Hematopoietic multipotent progenitor cell treated with erythropoietin and hydrocortisone succinate and interleukin-3 and kit ligand, for 4 days (in vitro differentiated cells): ENCODE results near the gene C3orf33.
"Not testable (repeated sequence)": the region's sequence is repeated elsewhere in the genome, so short reads cannot be mapped to it uniquely, and the experiment has no call there.

Experiments
- DNase-seq: peaks from one replicate; pipeline ENCODE4 v3.0.0-alpha.2; 2015

The C3orf33 gene, protein sequence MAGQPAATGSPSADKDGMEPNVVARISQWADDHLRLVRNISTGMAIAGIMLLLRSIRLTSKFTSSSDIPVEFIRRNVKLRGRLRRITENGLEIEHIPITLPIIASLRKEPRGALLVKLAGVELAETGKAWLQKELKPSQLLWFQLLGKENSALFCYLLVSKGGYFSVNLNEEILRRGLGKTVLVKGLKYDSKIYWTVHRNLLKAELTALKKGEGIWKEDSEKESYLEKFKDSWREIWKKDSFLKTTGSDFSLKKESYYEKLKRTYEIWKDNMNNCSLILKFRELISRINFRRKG

DNA sequence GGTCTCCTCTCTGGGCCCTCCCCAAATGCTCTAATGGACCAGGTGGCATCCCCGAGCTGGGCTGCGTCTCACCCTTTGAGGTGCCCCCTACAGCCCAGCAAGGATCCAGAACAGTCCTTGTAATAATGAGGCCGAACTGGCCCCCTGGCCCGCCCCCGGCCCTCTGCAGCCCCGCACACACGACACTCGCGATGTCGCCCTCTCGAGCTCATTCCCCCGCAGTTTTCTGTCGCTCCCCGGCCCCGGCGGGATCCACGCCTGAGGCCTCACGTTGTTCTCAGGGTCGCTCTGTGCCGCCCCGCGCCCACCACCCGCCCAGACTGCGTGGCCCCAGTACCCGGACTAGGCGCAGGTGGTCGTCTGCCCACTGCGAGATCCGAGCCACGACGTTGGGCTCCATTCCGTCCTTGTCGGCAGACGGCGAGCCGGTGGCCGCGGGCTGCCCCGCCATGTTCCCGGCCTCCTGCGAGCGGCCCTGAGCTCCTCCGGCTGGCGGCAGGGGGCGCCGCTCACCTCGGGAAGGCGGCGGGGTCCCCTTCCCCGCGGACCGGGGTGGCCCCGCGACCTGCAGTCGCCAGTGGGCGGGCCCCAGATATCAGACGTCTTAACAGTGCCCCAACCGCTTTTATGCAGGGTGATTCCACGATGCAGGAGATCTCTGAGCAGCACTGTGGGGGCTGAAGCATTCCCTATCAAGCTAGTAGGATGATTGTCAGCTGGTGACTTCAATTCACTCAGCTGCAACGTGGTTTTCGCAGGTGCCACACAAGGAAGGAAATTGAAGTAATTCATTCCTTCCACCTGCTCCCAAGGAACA lies at the start of gene C3orf33:
TSS of gene C3orf33 (minus strand) at position 477 of the 817 bp plus-strand sequence. CDS start at position 451, 26 bp downstream.
- peak; percentile 92 for DNase-seq

DNA sequence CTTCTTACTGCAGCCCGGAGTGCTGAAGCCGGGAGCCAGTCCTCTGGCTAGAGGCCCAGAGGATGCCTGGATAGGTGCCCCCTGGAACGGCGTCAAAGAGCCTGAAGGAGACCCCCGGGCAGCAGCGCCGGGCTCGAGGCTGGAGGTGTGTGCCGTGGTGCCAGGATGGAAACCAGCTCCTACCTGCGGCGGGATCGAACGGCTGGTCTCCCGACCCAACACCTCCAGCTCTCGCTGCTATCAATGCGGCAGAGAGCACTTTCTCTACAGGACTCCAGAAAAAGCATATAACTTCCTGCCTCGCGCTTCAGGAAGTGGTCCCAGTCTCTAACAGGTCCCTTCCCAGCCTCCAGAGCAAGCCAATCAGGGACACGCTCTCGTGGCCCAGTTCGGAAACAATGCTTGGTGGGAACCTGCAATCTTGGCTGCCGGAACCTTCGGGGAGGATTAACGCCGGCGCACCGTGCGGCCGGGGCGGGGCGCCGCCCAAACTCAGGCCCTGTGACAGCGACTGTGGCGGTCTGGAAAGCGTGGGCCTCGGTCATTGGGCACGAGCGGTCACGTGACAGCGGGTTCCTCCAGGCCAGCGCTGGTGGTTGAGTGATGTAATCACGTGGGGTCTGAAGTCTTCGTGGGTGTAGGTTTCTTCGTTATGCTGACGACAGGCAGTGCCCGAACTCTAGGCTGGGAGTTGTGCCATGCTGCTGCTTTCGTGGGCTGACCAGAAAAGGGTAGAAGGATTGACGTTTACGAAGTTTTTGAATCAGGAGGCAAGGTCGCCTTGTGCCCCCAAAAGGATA lies 48.3 kb upstream of the C3orf33 start, which contains the start of gene SLC33A1:
TSS of gene SLC33A1 (minus strand) at position 287 of the 800 bp plus-strand sequence. CDS start 430 bp downstream, outside the sequence.
- DNase-seq: peak; percentile 100

DNA sequence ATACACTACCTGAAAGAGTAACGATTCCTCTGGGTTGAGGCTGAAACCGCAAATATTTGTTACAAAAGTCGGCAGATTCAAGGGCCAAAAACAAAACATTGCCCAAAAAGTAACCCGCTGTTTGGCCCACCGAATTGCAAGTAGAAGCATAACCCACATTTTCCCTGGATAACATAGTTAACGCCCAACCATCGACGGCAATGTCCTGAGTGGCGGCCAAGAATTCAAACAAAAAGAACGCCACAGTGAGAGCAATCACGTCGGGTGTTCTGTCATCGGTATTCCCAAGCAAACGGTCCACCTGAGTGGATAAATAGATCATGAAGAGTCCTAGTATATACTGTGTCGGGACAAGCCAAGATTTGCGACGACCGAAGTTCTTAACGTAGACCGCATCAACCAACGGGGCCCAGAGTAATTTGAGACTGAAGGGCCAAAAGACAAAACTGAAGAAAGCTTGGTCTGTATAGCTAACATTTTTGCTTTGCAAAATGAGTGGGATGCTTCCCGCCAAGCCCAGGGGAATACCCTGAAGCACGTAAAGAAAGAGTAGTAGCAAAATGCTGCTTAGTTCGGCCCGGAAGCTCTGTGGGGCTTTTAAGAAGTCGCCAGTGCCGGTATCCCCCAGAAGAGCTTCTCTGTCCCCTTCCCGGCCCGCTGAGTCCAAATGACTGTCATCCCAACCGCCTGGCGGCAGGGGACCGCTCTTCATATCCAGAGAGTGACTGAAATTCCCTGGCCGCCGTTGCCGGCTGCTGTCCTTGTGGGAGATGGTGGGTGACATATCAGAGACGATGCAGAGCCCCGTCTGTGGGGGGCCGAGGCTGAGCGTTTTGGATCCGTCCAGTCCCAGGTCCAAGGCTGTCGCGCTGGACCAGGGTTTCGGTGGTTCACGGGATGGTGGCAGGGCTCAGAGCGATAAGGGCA lies 47.4 kb upstream of the C3orf33 start:
- DNase-seq: peak; percentile 48

DNA sequence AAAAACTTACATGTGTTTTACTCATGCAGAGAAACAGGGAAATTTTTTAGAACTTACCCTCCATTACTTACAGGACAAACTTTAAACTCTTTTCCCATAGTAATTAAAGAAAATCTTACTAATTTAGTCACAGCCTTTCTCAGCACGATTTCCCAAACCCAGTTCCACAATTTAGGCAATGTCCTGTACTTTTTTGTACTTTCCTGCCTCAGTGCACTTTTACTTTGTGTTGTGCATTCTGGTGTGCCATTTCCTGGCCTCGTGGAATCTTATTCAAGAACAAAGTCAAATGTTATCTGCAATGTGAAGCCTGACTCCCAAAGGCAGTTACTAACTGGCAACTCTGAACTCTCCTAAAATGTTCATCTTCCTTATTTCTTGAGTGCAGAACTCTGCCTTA lies 46.3 kb upstream of the C3orf33 start:
- no peak for DNase-seq

DNA sequence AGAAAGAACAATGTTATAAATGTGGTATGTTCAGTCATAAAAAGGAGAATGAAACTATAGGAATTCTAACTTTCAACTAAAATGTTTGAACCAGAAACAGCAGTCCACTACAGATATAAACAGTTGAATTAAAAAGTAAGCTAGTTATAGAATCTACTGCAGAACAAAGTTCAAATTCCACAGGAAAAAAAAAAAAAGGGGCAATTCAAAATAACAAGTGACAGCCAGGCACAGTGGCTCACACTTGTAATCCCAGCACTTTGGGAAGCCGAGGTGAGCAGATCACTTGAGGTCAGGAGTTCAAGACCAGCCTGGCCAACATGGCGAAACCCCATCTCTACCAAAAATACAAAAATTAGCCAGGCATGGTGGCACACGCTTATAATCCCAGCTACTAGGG lies 43.3 kb upstream of the C3orf33 start:
- DNase-seq: not testable (repeated sequence)

DNA sequence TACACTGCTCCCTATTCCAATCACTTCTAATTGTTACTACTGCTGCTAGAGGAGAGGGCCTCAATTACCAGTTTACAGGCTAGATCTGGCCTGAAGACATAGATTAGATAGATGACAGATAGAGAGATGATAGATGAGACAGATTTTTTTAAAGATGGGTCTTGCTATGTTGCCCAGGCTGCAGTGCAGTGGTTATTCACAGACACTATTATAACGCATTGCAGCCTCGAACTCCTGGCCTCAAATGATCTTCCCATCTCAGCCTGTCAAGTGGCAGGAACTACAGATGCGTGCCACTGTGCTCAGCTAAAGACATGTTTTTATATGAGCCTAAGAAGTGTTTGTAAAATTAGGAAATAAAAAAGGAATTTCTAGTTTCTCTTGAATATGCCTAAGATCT lies 41.9 kb upstream of the C3orf33 start:
- DNase-seq: no peak

DNA sequence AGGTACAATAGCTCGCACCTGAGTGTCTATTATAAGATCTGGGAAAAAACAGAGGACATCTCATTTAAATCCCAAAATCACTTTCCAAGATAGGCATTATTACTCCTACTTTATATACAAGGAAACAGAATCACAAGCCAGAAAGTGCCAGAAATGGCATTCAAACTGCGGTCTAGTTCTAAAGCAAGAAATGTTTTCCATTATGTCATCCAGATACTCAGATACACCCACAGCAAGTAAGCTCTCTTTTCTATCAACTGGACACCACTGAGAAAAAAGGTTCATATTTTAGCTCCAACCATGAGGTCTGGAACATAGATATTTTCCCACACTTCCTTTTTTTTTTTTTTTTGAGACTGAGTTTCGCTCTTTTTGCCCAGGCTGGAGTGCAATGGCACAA lies 40.0 kb upstream of the C3orf33 start:
- DNase-seq: no peak

DNA sequence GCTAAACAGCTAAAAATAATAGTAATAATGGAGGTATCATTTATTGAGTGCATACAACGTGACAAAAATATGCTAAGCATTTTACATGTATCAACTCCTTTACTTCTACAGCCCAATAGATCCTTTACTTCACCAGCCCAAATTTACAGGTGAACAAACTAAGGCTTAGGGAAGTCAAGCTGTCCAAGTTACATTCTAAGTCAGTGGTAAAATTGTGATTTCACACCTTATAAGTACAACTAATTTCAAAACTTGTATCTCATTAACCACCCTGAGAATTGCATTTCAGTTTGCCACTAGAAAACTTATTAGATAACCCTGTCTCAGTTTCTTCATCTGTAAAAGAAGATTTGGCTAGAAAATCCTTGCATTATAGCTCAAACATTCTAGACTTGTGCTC lies 37.5 kb upstream of the C3orf33 start:
- DNase-seq: no peak

DNA sequence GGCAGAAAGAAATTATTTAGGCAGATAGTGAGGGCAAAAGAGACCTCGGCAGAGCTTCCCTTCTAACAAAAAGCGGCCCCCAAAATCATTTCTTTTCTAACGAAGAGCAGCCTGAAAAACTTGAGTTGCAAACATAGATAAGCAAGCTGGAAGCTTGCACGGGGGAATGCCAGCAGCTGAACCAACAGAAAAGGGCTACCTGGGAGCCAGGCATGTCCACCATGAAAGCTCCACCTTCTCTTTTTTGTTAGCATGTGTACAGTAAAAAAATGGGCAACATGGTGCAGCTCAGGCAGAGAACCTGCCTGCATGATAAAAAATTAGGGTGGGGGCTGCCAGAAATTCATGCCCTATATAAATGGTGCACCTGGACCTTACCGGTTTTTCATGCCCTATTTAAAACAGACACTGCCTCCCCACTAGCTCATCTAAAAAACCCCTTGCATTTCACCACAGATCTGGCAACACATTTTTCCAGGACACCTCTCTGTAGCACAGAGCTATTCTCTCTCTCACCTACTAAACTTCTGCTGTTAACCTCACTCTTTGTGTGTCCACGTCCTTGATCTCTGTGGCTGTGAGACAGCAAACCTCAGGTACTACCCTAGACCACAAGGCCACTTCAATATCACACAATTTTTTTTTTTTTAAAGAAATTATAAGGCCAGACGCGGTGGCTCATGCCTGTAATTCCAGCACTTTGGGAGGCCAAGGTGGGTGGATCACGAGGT lies 29.4 kb upstream of the C3orf33 start:
- no peak for DNase-seq

DNA sequence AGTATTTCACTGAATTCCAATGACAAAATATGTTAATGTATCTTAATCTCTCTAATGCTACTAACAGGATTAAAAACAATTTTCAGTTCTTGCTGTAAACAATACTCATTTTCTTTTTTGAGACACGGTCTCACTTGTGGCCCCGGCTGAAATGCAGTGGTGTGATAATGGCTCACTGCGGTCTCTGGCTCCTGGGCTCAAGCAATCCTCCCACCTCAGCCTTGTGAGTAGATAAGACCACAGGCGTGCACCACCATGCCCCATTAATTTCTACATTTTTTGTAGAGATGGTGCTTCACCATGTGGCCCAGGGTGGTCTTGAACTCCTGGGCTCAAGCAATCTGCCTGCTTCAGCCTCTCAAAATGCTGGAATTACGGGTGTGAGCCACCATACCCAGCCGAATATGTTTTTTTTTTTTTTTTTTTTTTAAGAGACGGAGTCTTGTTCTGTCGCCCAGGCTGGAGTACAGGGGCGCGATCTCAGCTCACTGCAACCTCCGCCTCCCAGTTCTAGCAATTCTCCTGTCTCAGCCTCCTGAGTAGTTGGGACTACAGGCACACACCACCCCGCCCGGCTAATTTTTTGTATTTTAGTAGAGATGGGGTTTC lies 22.5 kb upstream of the C3orf33 start:
- DNase-seq: peak; percentile 76

DNA sequence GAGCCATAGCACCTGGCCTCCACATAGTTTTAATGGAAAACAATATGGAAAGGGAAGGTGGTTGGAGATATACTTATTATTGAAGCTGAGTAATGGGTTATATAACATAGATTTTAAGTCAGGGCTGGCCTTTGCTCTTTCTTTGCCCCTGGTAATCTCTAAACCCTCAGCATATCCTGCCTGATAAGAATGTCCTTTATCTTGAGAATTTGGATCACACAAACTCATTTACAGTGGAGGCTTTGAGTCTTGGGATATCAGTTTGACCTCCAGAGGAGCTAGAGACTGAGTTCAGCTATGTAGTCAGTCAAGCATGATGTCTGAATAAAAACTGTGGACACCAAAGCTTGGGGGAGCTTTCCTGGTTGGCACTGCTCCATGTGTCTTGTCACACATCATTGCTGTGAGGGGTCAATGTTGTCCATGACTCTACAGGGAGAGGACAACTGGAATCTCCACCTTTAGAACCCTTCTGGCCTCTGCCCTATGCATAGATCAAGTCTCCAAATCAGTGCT lies 9.0 kb upstream of the C3orf33 start:
- peak; percentile 40 for DNase-seq

DNA sequence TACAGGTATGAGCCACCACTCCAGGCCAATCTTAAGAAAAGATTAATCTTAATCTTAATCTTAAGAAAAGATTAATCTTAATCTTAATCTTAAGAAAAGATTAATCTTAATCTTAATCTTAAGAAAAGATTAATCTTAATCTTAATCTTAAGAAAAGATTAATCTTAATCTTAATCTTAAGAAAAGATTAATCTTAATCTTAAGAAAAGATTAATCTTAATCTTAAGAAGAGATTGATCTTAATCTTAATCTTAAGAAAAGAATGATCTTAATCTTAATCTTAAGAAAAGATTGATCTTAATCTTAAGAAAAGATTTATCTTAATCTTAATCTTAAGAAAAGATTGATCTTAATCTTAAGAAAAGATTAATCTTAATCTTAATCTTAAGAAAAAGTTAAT lies 7.1 kb upstream of the C3orf33 start:
- DNase-seq: not testable (repeated sequence)

DNA sequence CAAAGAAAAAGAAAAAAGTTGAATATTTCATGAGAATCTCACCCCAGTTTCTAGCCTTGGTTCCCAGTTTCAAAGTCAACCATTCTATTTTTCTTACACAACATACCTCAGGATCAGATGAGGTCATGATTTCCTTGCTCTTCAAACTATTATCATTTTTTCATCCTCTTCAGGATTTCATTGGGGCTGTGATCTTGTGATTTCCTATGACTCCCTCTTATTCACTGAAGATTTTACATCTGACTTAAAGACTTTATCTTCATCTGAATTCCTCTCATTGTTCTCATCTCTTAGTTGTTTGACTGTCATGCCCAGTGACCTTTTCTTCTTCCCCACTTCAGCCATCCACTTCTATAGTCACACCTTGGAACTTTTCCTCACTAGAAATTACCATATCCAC lies 3.1 kb upstream of the C3orf33 start:
- DNase-seq: no peak

DNA sequence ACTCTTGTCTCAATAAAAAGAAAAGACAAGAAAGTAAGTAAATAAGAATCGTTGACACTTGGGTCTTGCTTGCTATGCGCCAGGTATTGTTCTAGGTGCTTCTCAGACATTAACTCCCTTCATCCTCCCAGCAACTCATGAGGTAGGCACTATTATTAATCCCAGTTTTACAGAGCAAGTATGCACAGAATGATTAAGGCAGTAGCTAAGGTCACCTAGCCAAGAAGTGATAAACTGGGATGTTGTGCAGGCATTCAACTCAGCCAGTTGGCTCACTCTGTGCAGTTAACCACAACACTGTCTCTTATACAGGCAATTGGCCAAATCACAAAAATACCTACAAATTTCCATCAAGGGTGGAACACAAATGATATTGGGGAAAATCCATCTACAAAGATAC lies 1.7 kb upstream of the C3orf33 start:
- no peak for DNase-seq

DNA sequence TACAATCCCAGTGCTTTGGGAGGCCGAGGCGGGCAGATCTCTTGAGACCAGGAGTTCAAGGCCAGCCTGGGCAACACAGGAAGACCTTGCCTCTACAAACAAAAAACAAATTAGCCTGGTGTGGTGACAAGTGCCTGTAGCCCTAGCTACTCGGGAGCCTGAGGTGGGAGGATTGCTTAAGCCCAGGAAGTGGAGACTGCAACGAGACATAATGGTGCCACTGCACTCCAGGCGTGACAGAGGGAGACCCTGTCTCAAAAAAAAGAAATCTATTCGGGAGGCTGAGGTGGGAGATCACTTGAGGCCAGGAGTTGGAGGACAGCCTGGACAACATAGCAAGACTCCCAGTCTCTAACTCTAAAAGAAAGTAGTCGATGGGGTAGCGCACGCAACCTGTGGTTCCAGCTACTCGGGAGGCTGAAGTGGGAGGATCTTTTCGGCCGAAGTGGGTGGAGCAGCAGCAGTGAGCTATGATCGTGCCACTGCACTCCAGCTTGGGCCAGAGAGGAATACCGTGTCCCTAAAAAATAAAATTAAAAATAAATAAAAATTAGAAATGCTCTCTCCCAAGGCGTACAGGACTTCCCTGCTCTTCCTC lies 775 bp downstream of the C3orf33 start:
- peak; percentile 74 for DNase-seq

DNA sequence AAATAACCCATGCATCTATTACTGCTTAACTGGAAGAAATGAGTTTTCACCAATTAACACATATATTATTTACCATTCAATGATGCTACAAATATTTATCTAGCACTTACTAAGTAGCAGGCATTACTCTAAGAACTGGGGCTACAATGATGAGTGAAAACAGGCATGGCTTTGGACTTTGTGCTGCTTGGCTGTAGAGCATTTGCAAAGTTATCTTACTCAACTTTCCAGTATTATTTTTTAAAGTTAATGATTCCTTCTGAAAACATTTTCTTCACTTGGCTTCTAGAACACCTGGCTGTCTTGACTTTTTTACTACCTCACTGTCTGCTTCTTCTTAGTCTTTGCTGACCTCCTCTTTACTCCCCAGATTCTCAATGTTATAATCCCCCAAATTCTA lies 1.8 kb downstream of the C3orf33 start:
- DNase-seq: no peak

DNA sequence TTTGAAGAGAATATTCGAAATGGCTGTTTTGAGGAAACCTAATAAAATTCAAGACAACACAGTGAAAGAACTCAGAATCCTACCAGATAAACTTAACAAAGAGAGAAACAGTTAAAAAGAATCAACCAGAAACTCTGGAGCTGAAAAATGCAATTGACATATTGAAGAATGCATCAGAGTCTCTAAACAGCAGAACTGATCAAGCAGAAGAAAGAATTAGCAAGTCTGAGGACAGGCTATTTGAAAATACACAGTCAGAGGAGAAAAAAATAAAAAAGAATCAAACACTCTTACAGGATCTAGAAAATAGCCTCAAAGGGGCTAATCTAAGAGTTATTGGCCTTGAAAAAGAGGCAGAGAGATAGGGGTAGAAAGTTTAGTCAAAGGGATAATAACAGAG lies 13.5 kb downstream of the C3orf33 start:
- DNase-seq: no peak

DNA sequence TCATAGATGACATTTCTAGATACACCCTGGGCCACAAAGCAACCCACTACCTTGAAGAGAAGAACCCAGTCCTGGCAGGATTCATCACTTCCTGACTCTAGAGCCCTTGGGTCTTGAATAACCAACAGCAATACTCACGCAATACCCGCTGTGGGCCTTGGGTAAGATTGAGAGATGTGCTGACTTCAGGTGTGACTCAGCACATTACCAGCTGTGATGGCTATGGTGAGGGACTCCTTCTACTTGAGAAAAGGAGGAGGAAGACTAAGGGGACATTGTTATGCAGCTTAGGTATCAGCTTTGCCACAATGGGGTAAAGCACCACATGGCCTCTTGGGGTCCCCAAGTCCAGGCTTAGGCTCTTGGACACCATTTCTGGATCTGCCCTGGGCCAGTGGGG lies 14.9 kb downstream of the C3orf33 start:
- peak; percentile 69 for DNase-seq

DNA sequence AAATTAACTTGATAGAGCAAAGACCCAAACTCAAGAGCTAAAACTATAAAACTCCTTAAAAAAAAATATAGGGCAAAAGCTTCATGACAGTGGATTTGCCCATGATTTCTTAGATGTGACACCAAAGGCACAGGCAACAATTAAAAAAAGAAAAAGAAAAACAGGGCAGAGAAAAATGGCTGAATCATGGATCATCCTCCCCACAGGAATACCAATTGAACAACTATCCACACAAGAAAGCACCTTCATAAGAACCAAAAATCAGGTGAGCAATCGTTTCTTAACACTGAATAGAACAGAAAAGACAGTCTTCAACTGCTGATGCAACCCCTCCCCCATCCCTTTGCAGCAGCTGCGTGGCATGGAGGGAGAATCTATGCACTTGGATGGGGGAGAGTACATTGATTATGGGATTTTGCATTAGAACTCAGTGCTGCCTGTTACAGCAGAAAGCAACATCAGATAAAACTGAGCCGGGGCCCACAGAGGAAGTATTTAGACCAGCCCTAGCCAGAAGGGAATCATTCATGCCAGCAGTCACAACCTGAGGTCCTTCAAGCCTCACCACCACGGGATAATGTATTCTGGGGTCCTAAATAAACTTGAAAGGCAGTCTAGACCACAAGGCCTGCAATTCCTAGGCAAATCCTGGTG lies 15.7 kb downstream of the C3orf33 start:
- DNase-seq: peak; percentile 70
